Measurements from ENCODE around the gene TEKT3. TPM values are rescaled to one million over a fixed set of nuclear protein-coding genes. Genes with fewer than 3 reads are reported as not detected.

Gene TEKT3
- total RNA-seq, 1 experiment from 2014 or later = not detected

GRCh38 chr17:15293558-15293957 is 47.8 kb downstream of the TEKT3 start:
- POLR2A ChIA-PET (ENCODE audit: low non-redundant PET) = no interaction called here
- DNase-seq (ENCODE audit: low spot score) = no peak

DNA sequence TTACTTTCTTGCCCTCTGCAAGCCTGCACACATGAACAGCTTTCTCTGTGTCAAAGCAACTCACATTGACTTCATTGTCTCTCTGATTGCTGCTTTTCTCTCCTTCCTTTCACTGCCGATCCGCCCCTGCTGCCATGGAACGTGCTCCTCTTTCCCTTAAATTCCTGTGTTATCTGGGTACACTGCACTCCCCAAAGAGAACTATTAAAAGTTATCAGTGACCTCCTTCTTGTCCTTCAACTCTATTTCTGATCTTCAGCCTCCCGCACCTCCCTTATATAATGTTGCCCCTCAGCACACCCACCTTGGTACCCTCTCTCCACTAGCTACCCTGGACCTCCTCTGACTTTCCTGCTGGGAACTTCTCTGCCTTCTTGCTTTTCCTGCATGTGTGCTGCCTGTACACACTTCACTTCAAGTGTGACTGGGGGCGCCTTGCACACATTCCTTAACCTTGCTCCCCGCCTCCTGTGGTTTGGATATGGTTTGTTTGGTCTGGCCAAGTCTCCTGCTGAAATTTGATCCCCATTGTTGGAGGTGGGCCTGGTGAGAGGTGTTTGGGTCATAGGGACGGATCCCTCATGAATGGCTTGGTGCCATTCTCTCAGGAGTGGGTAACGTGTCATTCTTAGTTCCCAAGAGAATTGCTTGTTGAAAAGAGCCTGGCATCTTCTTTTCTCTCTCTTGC is 49.6 kb downstream of the TEKT3 start:
- no TSS peak for BruUV-seq (replicated peaks)
- ChIA-PET CTCF (no interaction called here), POLR2A (ENCODE audit: low non-redundant PET) (no interaction called here)

More at GRCh38 chr17:15293558-15293957, 47.8 kb downstream of the TEKT3 start:
- Histone ChIP-seq H3K4me3 (ENCODE audit: low read depth, low read length, poor library complexity, severe bottlenecking) (no peak overlapping the region), H3K4me1 (ENCODE audit: insufficient read depth, low read length, poor library complexity, severe bottlenecking) (no peaks in the 10 kb centered on the region), H3K27ac (ENCODE audit: low read depth, low read length, poor library complexity, severe bottlenecking) (no peak overlapping the region), H3K36me3 (ENCODE audit: insufficient read depth, low read length, poor library complexity, severe bottlenecking) (no peaks in the 10 kb centered on the region), H3K27me3 (replicated peaks; ENCODE audit: insufficient read depth, low read depth, low read length, poor library complexity) (no peaks in the 10 kb centered on the region), H3K9me3 (ENCODE audit: low read depth, low read length, poor library complexity, severe bottlenecking) (no peaks in the 10 kb centered on the region)
- TF ChIP-seq EZH2 (IDR thresholded peaks at IDR 0.05; ENCODE audit: borderline replicate concordance, low read depth, low read length, poor library complexity, severe bottlenecking) (no peak), CTCF (conservative IDR thresholded peaks at IDR 0.05; ENCODE audit: low read depth, low read length) (no peak)
- BruUV-seq (replicated peaks) = no TSS peak
- CTCF ChIA-PET = no interaction called here
- intact Hi-C loops (cut with micrococcal nuclease; ENCODE audit: unreplicated experiment) = no loop called here

DNA sequence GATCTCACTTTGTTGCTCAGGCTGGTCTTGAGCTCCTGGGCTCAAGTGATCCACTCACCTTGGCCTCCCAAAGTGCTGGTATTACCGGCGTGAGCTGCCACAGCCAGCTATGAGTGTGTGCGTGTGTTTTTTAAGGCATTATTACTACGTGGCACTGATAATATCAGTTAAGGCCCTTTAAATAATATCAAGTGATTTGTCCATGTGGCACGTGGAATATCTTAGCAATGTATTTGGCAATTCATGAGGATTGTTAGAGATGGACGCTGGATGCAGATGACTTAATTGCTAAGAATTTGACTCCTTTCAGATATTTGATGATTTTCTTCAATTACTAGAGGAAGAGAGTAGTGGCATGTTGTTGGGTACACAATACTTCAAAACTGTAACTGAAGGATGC is 50.8 kb downstream of the TEKT3 start:
- Histone ChIP-seq H3K9me3 (ENCODE audit: low read depth, low read length, poor library complexity, severe bottlenecking) (no peaks in the 10 kb centered on the region), H3K4me1 (ENCODE audit: insufficient read depth, low read length, poor library complexity, severe bottlenecking) (no peaks in the 10 kb centered on the region), H3K27me3 (replicated peaks; ENCODE audit: insufficient read depth, low read depth, low read length, poor library complexity) (no peaks in the 10 kb centered on the region), H3K27ac (ENCODE audit: low read depth, low read length, poor library complexity, severe bottlenecking) (no peak overlapping the region), H3K4me3 (ENCODE audit: low read depth, low read length, poor library complexity, severe bottlenecking) (no peak overlapping the region), H3K36me3 (ENCODE audit: insufficient read depth, low read length, poor library complexity, severe bottlenecking) (no peaks in the 10 kb centered on the region)
- no peak for TF ChIP-seq EZH2 (IDR thresholded peaks at IDR 0.05; ENCODE audit: borderline replicate concordance, low read depth, low read length, poor library complexity, severe bottlenecking)
- no peak for TF ChIP-seq CTCF (conservative IDR thresholded peaks at IDR 0.05; ENCODE audit: low read depth, low read length)
- intact Hi-C loops (cut with micrococcal nuclease; ENCODE audit: unreplicated experiment) = no loop called here
- no TSS peak for BruUV-seq (replicated peaks)
- ChIA-PET POLR2A (ENCODE audit: low non-redundant PET) (no interaction called here), CTCF (no interaction called here)
- no peak for DNase-seq (ENCODE audit: low spot score)

More for the DNA sequence above, 49.6 kb downstream of the TEKT3 start:
- no peak overlapping the region for H3K4me3 ChIP-seq (ENCODE audit: low read depth, low read length, poor library complexity, severe bottlenecking)
- no peak overlapping the region for H3K27ac ChIP-seq (ENCODE audit: low read depth, low read length, poor library complexity, severe bottlenecking)
- TF ChIP-seq CTCF (conservative IDR thresholded peaks at IDR 0.05; ENCODE audit: low read depth, low read length) = no peak
- TF ChIP-seq EZH2 (IDR thresholded peaks at IDR 0.05; ENCODE audit: borderline replicate concordance, low read depth, low read length, poor library complexity, severe bottlenecking) = no peak
- intact Hi-C loops (cut with micrococcal nuclease; ENCODE audit: unreplicated experiment) = no loop called here
- H3K27me3 ChIP-seq (replicated peaks; ENCODE audit: insufficient read depth, low read depth, low read length, poor library complexity) = no peaks in the 10 kb centered on the region
- H3K36me3 ChIP-seq (ENCODE audit: insufficient read depth, low read length, poor library complexity, severe bottlenecking) = no peaks in the 10 kb centered on the region
- no peaks in the 10 kb centered on the region for H3K9me3 ChIP-seq (ENCODE audit: low read depth, low read length, poor library complexity, severe bottlenecking)
- H3K4me1 ChIP-seq (ENCODE audit: insufficient read depth, low read length, poor library complexity, severe bottlenecking) = no peaks in the 10 kb centered on the region
- no peak for DNase-seq (ENCODE audit: low spot score)

Measured in A673 (cell line).